Gastroesophageal sphincter (tissue), 3 donors: ENCODE measurements around the gene CDR2L.

Source experiments
- CTCF ChIP-seq, 4 experiments: fragments of 200-600 bp in 2 of 4; fragments of 450-650 bp in 2 of 4; sonication (generic) in 1 of 4; IDR thresholded peaks; one replicate each; pipeline ENCODE4 v1.5.1; 2017 to 2019; ENCODE audit warnings: antibody characterized with exemption in 4 of 4, mild to moderate bottlenecking in 2 of 4, moderate library complexity in 2 of 4
- EP300 ChIP-seq: sonication (generic); formaldehyde crosslinking; IDR thresholded peaks from one replicate; pipeline ENCODE4 v1.6.1; 2017; ENCODE audit warnings: antibody characterized with exemption, mild to moderate bottlenecking
- POLR2A ChIP-seq, 2 donors: fragments of 450-650 bp; IDR thresholded peaks; one replicate each; pipeline ENCODE4 v1.6.1; 2017; ENCODE audit warnings: antibody characterized with exemption in 2 of 2, mild to moderate bottlenecking in 2 of 2, moderate library complexity in 1 of 2
- POLR2AphosphoS5 ChIP-seq: sonication (generic); formaldehyde crosslinking; IDR thresholded peaks from one replicate; pipeline ENCODE4 v1.6.1; 2017; ENCODE audit warnings: antibody characterized with exemption

GRCh38 chr17:75046407-75047289 lies 59.2 kb downstream of the CDR2L start, which contains the start of the genes ATP5PD and KCTD2:
- TF ChIP-seq CTCF (IDR thresholded peaks at IDR 0.05) = no peak
- peak; percentile 95 to 96 for TF ChIP-seq POLR2A (IDR thresholded peaks at IDR 0.05)
- TF ChIP-seq POLR2AphosphoS5 = peak; percentile 99
- no peak for TF ChIP-seq EP300
